DND-41 (cell line): ENCODE data around the gene EXOC4.

ENCODE experiments used
- ATAC-seq: fragments of 200-7000 bp; cut with Tn5 transposase; 3 replicates; pipeline ENCODE4 v1.9.1; 2021; ENCODE audit warnings: low read depth; ENCODE audit not compliant: insufficient read depth
- DNase-seq: peaks from one replicate; pipeline ENCODE4 v3.0.0-alpha.2; 2020
- H2AFZ ChIP-seq: 2 replicates; pipeline ENCODE4 v1.6.0; 2012; ENCODE audit warnings: low read depth, low read length
- H3K27ac ChIP-seq: 2 replicates; pipeline ENCODE4 v1.5.1; 2012; ENCODE audit warnings: low read length, inconsistent platforms
- H3K27me3 ChIP-seq: fragments of 200-600 bp; sonication (generic); 2 replicates; pipeline ENCODE4 v1.6.0; 2012; ENCODE audit warnings: low read length, mild to moderate bottlenecking, inconsistent platforms; ENCODE audit not compliant: insufficient read depth, poor library complexity
- H3K36me3 ChIP-seq: 2 replicates; pipeline ENCODE4 v1.5.1; 2012; ENCODE audit warnings: low read length, inconsistent platforms; ENCODE audit not compliant: insufficient read depth
- H3K4me1 ChIP-seq: 2 replicates; pipeline ENCODE4 v1.5.1; 2012; ENCODE audit warnings: mild to moderate bottlenecking, low read length; ENCODE audit not compliant: insufficient read depth
- H3K4me2 ChIP-seq: 2 replicates; pipeline ENCODE4 v1.6.0; 2012; ENCODE audit warnings: mild to moderate bottlenecking, moderate library complexity, low read length, inconsistent platforms; ENCODE audit not compliant: insufficient read depth
- H3K4me3 ChIP-seq, 2 experiments: fragments of 200-600 bp in 1 of 2; shearing (Covaris generic) in 1 of 2; 2 replicates each; pipeline ENCODE4 v1.5.1; 2012 to 2016; ENCODE audit warnings: inconsistent platforms in 2 of 2, low read length in 2 of 2, mild to moderate bottlenecking in 2 of 2, low read depth in 1 of 2, moderate library complexity in 1 of 2
- H3K79me2 ChIP-seq: 2 replicates; pipeline ENCODE4 v1.6.0; 2012; ENCODE audit warnings: low read length, inconsistent platforms; ENCODE audit not compliant: insufficient read depth
- H3K9ac ChIP-seq: 2 replicates; pipeline ENCODE4 v1.6.0; 2012; ENCODE audit warnings: low read depth, mild to moderate bottlenecking, inconsistent platforms, low read length, moderate library complexity
- H3K9me3 ChIP-seq: 2 replicates; pipeline ENCODE4 v1.5.1; 2012; ENCODE audit warnings: low read length, moderate library complexity, mild to moderate bottlenecking, inconsistent platforms; ENCODE audit not compliant: insufficient read depth, severe bottlenecking
- H4K20me1 ChIP-seq: 2 replicates; pipeline ENCODE4 v1.6.0; 2012; ENCODE audit warnings: low read length; ENCODE audit not compliant: insufficient read depth
- EZH2 ChIP-seq: IDR thresholded peaks from 3 replicates; pipeline ENCODE4 v1.6.1; 2012; ENCODE audit warnings: borderline replicate concordance, low read depth, mild to moderate bottlenecking, moderate library complexity, low read length, inconsistent platforms; ENCODE audit not compliant: severe bottlenecking
- TF ChIP-seq, protein P1 (sequence below): IDR thresholded peaks from 2 replicates; pipeline ENCODE4 v1.5.1; 2012; ENCODE audit warnings: borderline replicate concordance, low read length, moderate library complexity, mild to moderate bottlenecking; ENCODE audit not compliant: poor library complexity, severe bottlenecking; ENCODE audit errors: extremely low read depth

Gene EXOC4

DNA sequence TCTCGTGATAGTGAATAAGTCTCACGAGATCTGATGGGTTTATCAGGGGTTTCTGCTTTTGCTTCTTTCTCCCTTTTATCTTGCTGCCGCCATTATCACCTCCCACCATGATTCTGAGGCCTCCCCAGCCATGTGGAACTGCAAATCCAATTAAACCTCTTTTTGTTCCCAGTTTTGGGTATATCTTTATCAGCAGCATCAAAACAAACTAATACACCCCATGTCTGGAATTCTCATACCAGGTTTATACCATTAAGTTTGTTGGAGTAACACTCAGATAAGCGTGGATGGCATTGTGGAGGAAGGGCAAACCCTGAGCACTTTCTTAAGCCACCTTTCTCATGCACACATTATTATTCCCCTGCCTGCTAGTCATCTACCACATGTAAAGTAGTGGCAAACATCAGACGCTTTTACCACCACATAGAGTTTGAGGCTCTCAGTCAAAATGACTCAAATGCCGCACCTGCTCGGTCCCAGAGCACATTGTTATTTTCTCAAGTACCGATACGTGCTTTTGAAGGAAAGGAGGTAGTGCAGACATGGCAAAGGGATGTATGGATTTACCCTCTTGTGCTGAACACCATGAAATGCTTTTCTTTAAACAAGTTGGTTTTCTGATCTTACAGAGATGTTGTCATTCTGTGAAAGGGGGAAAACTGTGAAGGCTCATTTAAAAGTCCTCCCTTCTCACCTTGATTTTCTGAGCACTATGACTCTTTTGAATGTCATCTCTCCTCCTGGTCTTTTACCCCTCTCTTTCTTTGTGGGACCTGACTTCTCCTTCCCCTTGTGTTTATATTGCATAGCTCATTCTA lies 429.7 kb downstream of the EXOC4 start:
- DNase-seq, result peak; percentile 11
- no peaks in the 10 kb centered on the region for H4K20me1 ChIP-seq
- H3K9me3 ChIP-seq, result no peaks in the 10 kb centered on the region
- no peaks in the 10 kb centered on the region for H3K36me3 ChIP-seq
- no peak overlapping the region for H3K9ac ChIP-seq
- no peaks in the 10 kb centered on the region for H3K27me3 ChIP-seq
- no peak overlapping the region for H3K27ac ChIP-seq
- TF ChIP-seq, protein P1, sequence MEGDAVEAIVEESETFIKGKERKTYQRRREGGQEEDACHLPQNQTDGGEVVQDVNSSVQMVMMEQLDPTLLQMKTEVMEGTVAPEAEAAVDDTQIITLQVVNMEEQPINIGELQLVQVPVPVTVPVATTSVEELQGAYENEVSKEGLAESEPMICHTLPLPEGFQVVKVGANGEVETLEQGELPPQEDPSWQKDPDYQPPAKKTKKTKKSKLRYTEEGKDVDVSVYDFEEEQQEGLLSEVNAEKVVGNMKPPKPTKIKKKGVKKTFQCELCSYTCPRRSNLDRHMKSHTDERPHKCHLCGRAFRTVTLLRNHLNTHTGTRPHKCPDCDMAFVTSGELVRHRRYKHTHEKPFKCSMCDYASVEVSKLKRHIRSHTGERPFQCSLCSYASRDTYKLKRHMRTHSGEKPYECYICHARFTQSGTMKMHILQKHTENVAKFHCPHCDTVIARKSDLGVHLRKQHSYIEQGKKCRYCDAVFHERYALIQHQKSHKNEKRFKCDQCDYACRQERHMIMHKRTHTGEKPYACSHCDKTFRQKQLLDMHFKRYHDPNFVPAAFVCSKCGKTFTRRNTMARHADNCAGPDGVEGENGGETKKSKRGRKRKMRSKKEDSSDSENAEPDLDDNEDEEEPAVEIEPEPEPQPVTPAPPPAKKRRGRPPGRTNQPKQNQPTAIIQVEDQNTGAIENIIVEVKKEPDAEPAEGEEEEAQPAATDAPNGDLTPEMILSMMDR, result no peak
- TF ChIP-seq EZH2, result no peak
- no peaks in the 10 kb centered on the region for H3K4me1 ChIP-seq
- H3K79me2 ChIP-seq, result no peaks in the 10 kb centered on the region
- no peak overlapping the region for H3K4me2 ChIP-seq
- no peak overlapping the region for H2AFZ ChIP-seq
- peak; percentile 76 for ATAC-seq
- H3K4me3 ChIP-seq, result no peak overlapping the region

DNA sequence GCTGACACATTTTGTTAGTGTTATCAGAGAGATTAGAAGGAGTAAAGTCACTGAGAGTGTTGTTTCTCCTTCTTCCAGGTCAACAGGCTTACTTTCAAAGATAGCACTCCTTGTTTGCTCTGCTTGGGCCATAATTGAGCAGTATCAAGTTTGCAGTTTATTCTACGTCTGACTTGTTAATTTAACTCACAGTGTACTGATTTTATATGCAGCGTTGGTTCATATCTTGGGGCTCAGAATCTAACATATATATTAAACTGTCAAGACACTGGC lies 430.2 kb downstream of the EXOC4 start:
- no peak overlapping the region for H2AFZ ChIP-seq
- H3K79me2 ChIP-seq, result no peaks in the 10 kb centered on the region
- no peak overlapping the region for H3K9ac ChIP-seq
- ATAC-seq, result no peak
- no peak for DNase-seq
- H3K27ac ChIP-seq, result no peak overlapping the region
- no peaks in the 10 kb centered on the region for H3K27me3 ChIP-seq
- H3K4me2 ChIP-seq, result no peak overlapping the region
- TF ChIP-seq EZH2, result no peak
- TF ChIP-seq, protein P1, result no peak
- no peak overlapping the region for H3K4me3 ChIP-seq
- H4K20me1 ChIP-seq, result no peaks in the 10 kb centered on the region
- H3K4me1 ChIP-seq, result no peaks in the 10 kb centered on the region
- H3K9me3 ChIP-seq, result no peaks in the 10 kb centered on the region
- no peaks in the 10 kb centered on the region for H3K36me3 ChIP-seq

DNA sequence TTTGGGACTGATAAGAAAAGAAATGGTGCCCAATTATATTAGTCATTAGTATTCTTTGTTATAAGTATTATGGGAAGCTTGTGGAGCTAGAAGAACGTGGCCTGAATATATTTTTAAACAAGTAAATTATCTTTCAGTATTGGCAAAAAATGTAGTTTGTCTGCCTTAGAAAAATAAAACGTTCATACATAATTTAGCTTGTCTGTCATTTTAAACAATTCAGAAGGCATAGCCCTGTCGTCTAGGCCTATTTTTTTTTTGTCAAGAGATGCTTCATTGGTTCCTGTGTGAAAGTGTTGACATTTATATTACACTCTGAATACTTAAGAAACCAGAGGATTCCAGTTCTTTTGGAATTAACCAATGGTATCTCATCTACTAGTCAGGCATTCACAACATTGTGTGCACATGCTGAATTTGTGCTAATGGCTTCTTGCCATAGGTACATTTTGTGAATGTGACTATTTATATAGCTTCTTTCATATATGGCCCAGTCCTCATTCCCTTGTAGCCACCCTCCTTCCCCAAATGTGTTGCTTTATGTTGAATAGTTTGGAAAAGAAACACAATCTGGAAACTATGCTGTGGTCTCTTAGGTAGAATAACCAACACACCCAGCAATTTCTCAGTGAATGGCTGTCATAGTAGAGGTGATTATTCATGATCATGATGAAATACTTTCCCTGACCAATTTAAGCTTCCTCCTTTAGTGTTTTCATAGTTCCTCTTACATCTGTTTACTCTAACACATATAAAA lies 435.8 kb downstream of the EXOC4 start:
- Histone ChIP-seq H4K20me1 (no peaks in the 10 kb centered on the region), H3K4me2 (no peak overlapping the region), H3K4me3 (no peak overlapping the region), H3K27me3 (no peaks in the 10 kb centered on the region), H2AFZ (no peak overlapping the region), H3K4me1 (no peaks in the 10 kb centered on the region), H3K27ac (no peak overlapping the region), H3K79me2 (no peaks in the 10 kb centered on the region), H3K9ac (no peak overlapping the region), H3K9me3 (no peaks in the 10 kb centered on the region), H3K36me3 (no peaks in the 10 kb centered on the region)
- ATAC-seq (no peak), DNase-seq (no peak)
- TF ChIP-seq, protein P1, result no peak
- TF ChIP-seq EZH2, result no peak
